Stromal cell of bone marrow (primary cell): Measurements from ENCODE around the gene SNX21.
A peak's percentile ranks its signal among the peaks of the same experiment; 100 is the strongest.
"Not testable (repeated sequence)": the region's sequence is repeated elsewhere in the genome, so short reads cannot be mapped to it uniquely, and the experiment has no call there.

Experiments
- DNase-seq: peaks from one replicate; pipeline ENCODE4 v3.0.0-alpha.2; 2012; ENCODE audit warnings: low read depth

The SNX21 gene, protein sequence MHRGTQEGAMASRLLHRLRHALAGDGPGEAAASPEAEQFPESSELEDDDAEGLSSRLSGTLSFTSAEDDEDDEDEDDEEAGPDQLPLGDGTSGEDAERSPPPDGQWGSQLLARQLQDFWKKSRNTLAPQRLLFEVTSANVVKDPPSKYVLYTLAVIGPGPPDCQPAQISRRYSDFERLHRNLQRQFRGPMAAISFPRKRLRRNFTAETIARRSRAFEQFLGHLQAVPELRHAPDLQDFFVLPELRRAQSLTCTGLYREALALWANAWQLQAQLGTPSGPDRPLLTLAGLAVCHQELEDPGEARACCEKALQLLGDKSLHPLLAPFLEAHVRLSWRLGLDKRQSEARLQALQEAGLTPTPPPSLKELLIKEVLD

DNA sequence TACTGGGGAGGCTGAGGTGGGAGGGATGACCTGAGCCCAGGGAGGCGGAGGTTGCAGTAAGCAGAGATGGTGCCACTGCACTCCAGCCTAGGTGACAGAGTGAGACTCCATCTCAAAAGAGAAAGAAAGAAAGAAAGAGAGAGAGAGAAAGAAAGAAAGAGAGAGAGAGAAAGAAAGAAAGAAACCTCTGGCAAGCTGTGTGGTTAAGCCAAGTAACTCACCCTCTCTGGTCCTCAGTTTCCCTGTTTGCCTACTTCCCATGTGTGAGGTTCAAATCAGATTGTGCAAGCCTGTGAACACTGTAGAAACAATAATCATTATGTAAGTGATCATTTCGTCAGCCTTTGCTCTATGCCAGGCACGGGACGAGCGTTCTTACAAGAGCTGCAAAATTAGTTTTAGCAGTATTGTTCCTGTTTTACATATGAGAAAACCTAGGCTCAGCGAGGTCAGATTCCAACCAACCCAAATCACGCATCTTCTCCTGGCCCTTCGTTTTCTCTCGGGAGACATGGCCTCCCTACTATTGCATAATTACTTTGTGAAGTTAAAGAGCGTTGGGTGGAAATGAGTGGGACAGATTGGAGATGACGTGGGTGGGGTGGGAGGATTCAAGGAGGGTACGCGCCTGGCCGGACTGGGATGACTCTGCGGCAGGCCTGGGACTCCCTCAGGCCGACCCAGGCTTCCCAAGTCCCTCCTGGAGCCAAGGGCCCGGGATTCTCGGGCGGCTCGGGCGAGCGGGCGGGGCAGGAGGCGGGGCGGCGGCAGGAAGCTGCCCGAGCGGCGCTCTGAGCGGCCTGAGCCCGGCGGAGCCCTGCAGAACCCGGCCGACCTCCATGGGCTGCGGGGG is at the start of gene SNX21:
SNX21 (plus strand) TSS at position 770 of the 853 bp plus-strand sequence. CDS start 121 bp downstream, outside the sequence.
- peak; percentile 92 for DNase-seq

DNA sequence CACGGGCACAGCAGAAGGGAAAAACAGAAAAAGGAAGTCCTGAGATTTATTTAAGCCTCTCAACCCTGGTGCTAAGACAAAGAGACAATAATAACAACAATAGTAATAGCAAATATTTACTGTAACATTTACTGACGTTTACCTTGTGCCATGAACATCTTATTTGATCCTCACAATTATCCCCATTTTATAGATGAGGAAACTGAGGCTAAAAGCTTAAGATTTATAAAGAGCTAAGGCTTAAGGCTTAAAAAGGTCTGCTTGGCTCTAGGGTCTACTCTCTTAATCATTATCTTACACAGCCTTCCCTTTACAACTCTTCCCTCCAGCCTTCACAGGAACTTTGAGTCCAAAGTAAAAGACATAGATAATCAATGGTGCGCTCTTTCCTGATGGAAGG is 45.2 kb upstream of the SNX21 start:
- no peak for DNase-seq

DNA sequence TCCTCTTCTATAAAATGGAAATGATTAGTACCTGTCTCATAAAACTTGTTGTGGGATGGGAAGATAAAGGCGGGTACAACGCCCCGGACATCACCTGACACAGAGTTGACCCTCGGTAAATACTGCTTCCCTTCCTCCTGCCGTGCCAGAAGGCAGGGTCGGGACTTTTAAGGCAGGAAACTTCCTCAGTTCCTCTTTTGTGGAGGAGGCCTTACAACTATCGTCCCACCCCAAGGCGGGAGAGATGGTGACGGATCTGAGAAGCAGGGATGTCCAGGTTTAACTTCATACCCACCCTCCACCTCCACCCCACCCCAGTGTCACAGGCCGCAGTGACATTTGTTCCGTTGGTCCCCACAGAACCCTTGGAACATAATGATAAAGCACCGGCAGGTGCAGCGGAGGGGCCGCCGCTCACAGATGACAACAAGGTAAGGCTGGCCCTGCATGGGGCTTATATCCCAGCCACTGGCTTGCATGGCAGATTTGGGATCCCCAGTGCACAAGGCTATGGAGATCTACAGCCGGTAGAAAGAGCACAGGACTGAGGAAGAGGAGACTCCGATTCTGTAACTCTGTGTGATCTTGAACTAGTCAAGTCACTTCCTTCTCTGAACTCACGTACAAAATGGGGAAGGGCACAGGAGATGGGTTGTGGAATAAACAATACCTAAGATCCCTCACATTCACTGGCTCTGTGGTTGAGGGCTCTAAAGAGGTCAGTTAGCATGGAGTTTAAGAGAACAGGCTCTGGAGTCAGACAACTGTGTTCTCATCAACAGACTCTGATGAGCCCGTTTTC is 41.1 kb upstream of the SNX21 start:
- no peak for DNase-seq

DNA sequence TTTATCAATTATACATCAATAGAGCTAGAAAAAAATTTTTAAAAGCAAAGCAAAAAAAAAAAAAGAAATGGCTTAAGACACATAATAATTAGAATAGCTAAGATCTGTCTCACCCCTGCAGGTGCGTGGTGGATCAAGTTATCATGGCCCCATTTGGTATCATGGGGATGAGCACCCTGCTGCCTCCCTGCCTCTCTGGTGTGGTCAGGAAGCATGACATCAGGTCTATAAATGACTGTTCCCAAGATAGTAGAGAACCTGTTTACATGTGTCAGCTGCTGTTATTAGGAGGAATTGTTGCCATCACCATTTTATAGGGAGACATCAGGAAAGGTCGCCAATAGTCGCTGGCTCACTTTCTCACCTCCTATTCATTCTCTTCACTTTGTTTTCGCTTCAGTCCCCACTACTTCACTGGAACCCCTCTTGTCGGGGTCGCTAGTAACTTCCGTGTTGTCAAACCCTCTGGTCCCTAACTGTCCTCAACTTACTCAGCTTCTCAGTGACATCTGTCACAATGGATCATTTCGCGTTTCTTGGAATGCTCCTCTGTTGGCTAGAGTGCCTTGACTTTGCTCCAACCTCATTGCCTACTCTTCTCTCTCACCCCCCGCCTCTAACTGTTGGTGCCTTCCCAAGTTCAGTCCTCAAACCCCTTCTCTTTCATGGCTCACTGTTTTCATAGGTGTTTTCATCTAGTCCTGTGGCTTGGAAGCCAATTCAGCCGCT is 37.1 kb upstream of the SNX21 start:
- DNase-seq, result no peak

- DNase-seq, result not testable (repeated sequence)
Observed at GRCh38 chr20:45797510-45797909, 36.1 kb upstream of the SNX21 start.

GRCh38 chr20:45797955-45798354 is 35.6 kb upstream of the SNX21 start:
- DNase-seq, result not testable (repeated sequence)

DNA sequence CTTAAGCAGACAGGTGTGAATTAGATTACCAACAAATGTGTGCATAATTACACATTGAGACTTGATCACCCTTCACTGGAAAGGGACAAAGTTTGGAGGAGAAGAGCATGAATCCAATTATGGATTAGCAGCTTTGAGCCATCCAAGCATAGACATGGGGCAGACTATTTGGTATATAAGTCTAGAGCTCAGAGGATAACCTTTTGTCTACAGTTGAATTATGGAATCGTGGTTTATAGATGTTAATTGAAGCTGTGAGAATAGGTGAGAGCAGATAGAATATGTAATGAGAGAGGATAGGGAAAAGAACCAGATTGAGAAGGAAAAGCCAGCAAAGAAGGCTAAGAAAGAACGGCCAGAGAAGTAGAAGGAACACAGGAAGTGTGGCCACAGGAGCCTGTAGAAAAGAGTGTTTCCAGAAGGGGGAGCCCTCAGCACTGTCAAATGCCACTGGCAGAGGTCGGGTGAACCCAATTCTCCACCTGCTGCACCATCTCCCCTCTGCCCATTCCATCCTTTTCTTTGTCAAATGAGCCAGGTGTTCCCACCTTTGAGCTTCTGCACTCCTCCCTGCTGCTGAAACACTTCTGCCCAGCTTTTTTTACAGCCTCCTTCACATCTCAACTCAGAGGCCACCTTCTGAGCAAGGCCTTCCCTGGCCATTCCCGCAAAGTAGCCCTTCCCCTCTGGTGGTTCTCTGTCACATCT is 34.5 kb upstream of the SNX21 start:
- no peak for DNase-seq

GRCh38 chr20:45801851-45802250 is 31.7 kb upstream of the SNX21 start:
- DNase-seq, result no peak

DNA sequence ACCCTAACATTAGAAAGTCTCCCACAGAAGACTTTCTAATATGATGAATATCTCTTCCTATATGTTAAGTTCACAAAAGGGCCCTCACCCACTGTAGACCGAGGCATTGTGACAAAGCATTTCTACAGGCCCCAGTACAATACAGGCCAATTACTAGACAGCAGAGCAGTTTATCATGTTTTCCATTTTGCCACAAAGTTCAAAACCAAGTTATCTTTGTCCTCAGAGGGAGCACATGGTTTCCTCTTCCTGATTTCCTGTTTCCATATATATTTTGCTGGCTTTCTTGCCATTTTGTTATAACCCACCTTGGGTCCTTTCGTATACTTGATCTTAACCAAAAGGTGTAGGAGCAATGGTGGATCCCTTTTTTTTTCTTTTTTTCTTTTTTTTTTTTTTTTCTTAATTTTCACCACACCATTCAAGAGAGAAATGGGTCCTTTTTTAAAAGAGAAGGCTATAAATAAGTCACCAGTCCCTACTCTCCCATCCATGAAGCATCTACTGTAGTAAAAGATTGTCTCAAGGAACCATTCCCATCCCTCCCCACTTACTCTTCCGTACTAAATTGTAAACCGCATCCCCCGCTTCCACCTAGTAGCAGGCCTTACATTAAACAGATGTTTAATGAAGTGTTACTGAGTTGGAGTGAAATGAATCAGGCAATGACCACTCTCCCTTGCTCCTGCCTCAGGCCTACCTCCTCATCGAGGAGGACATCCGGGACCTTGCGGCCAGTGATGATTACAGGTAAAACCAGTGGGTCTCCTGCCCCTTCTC is 23.2 kb upstream of the SNX21 start:
- no peak for DNase-seq

DNA sequence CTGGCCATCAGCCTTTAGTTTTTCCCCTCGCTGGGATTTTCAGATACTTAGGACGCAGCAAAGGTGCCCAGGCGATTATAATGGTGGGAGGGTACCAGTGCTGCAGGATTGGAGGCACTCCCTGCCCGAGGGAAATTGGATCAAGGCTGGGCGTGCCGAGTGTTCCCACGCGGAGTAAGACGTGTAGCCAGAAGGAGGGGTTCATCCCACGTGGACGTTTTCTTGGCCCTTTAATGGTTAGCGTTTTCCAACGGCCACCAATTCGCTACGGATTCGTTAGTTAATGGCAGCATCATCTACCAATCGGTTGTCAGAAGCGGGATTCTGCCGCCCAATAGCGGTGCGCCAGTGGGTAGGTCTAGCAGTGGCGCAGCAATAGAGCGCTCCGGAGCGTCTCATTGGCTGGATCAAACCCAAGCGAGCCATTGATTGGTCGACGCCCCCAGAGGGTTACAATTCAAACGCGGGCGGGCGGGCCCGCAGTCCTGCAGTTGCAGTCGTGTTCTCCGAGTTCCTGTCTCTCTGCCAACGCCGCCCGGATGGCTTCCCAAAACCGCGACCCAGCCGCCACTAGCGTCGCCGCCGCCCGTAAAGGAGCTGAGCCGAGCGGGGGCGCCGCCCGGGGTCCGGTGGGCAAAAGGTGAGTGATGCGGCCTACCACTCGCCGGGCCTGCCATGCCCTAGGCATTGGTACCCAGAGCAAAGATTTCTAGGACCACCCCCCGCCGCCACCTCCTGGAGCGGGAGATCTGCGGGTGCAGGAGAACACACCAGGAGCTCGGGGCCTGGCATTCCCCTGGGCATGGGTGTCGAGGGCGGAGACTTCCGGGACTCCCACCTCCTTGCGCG is 21.2 kb upstream of the SNX21 start, which contains the start of gene UBE2C:
UBE2C (plus strand) TSS at position 488 of the 849 bp plus-strand sequence; CDS start at position 540, 52 bp downstream.
- peak; percentile 100 for DNase-seq

DNA sequence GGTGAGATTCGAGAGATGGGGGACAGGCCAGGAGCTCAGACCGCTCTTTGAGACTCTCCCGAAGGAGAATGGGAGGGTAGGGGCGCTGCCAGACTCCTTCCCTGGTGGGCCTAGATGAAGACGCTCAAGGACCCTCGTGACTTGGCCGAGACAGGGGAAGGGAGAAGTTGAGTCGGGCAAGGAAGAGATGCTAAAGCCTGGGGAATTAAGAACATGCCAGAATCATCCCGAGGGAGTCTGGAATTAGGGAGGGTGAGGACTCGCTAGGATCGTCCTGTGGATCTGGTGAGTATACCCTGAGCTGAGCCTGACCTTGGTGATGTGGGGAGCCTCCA is 20.6 kb upstream of the SNX21 start:
- no peak for DNase-seq

- DNase-seq, result no peak
Observed at GRCh38 chr20:45813489-45813888, 20.1 kb upstream of the SNX21 start.

GRCh38 chr20:45814314-45814713 is 19.3 kb upstream of the SNX21 start:
- no peak for DNase-seq

GRCh38 chr20:45816951-45817350 is 16.6 kb upstream of the SNX21 start:
- no peak for DNase-seq

DNA sequence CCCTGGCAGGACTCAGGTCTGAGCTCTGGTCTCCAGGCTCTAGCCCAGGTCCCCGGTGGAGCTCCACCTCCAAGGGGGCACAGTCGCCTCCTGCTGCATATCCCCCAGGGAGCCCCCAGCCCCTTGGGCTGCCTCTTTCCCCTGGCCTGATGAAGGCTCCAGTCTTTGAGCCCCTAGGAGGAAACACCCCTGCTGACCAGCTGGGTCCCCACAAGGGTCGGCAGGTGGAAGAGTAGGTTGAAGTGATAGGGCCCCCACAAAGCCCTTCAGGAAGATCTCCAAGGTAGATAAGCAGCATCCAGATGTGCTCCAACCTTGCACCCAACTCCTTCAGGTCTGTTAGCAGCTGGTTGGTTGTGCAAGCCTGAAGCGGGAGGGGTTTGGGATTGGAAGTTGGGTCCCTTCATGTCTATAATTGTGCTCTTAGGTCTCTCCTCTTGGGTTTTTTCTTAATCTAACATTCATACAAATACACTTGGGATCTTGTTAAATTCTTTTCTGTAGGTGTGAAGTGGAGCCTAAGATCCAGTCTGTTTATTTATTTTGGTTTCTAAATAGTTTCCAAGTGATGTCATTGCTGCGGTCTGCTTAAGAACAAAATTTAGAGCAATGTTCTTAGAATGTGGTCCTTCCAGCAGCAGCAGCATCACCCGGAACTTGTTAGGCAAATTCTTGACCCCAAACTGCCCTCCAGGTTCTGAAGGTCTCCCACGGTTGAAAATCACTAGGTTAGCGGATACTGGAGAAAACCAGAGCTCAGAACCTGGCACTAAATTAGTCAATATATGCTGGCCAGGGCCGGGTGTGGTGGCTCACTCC is 16.0 kb upstream of the SNX21 start:
- DNase-seq, result peak; percentile 48

DNA sequence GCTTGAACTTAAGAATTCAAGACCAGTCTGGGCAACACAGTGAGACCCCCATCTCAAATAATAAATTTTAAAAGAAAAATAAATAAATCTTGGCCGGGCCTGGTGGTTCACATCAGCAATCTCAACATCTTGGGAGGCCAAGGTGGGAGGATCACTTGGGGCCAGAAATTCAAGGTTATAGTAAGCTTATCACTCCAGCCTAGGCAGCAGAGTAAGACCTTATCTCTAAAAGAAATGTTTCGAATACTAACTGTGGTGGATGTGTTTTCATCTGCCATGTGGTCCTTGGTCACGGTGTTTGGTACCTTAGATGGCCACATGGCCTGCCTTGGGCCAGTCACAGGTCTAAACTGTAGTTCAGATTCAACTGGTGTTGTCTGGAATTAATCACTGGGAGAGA is 15.4 kb upstream of the SNX21 start:
- no peak for DNase-seq

GRCh38 chr20:45819466-45819865 is 14.1 kb upstream of the SNX21 start:
- DNase-seq, result no peak

DNA sequence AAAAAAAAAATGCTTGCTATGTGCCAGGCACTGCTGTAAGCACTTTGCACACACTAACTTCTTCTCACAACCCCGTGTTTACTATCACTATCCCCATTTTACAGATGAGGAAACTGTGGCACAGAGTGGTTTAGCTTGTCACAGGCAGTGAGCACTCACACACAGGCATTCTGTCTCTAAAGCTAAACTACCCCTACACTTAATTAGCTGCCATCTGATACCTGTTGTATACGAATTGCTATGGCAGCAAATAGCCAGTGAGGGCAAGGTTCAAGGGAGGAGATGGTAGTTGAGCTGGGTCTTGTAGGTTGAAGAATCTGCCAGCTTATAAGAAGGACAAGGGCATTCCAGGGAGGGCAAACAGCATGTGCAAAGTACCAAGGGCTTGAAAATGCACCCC is 11.7 kb upstream of the SNX21 start:
- no peak for DNase-seq
